ENCODE measurements around the gene PLA2G5.
"Not testable (repeated sequence)": the region's sequence is repeated elsewhere in the genome, so short reads cannot be mapped to it uniquely, and the experiment has no call there.

Gene PLA2G5

GRCh38 chr1:20059847-20060246, 10.1 kb upstream of the PLA2G5 start:
- DNase-seq: peak in 1 of 2 donors; percentile 39
- no peak for TF ChIP-seq CTCF (IDR thresholded peaks at IDR 0.05)
- H3K27ac ChIP-seq: no peak overlapping the region

GRCh38 chr1:20060791-20061190, 9.2 kb upstream of the PLA2G5 start:
- H3K36me3 ChIP-seq; intact Hi-C loops (cut with DNase I; ENCODE audit: low total_unique reads); H3K27me3 ChIP-seq; H3K4me3 ChIP-seq; DNase-seq; H3K27ac ChIP-seq; H3K9me3 ChIP-seq; H3K4me1 ChIP-seq: not testable (repeated sequence)

More at GRCh38 chr1:20059847-20060246, 10.1 kb upstream of the PLA2G5 start:
- intact Hi-C loops (cut with DNase I; ENCODE audit: low total_unique reads): no loop called here
- Histone ChIP-seq H3K9me3 (no peaks in the 10 kb centered on the region), H3K4me1 (no peaks in the 10 kb centered on the region), H3K27me3 (peaks cover 0 to 5% of the 10 kb centered on the region in 2 donors), H3K4me3 (no peak overlapping the region), H3K36me3 (no peaks in the 10 kb centered on the region)

GRCh38 chr1:20061866-20062265, 8.1 kb upstream of the PLA2G5 start:
- no peaks in the 10 kb centered on the region for H3K27me3 ChIP-seq
- intact Hi-C loops (cut with DNase I; ENCODE audit: low total_unique reads): no loop called here

GRCh38 chr1:20063861-20064292, 6.1 kb upstream of the PLA2G5 start:
- peaks cover 0 to 2% (median 0%) of the 10 kb centered on the region in 4 donors for H3K4me1 ChIP-seq
- no peak for TF ChIP-seq CTCF (IDR thresholded peaks at IDR 0.05)
- no peaks in the 10 kb centered on the region for H3K27me3 ChIP-seq
- intact Hi-C loops (cut with DNase I; ENCODE audit: low total_unique reads): no loop called here
- no peaks in the 10 kb centered on the region for H3K36me3 ChIP-seq
- no peak overlapping the region for H3K4me3 ChIP-seq
- no peak overlapping the region for H3K27ac ChIP-seq
- H3K9me3 ChIP-seq: no peaks in the 10 kb centered on the region
- DNase-seq: no peak

More at GRCh38 chr1:20061866-20062265, 8.1 kb upstream of the PLA2G5 start:
- no peak overlapping the region for H3K27ac ChIP-seq
- H3K9me3 ChIP-seq: no peaks in the 10 kb centered on the region
- DNase-seq: no peak
- no peak overlapping the region for H3K4me3 ChIP-seq
- TF ChIP-seq CTCF (IDR thresholded peaks at IDR 0.05): no peak
- no peaks in the 10 kb centered on the region for H3K36me3 ChIP-seq
- H3K4me1 ChIP-seq: no peaks in the 10 kb centered on the region

- H3K4me1 ChIP-seq: peaks cover 0 to 16% (median 6%) of the 10 kb centered on the region in 4 donors
- no peaks in the 10 kb centered on the region for H3K9me3 ChIP-seq
- DNase-seq: no peak
- H3K27me3 ChIP-seq: no peaks in the 10 kb centered on the region
- no peak overlapping the region for H3K4me3 ChIP-seq
- no peaks in the 10 kb centered on the region for H3K36me3 ChIP-seq
- no peak overlapping the region for H3K27ac ChIP-seq
- TF ChIP-seq CTCF (IDR thresholded peaks at IDR 0.05): no peak
- intact Hi-C loops (cut with DNase I; ENCODE audit: low total_unique reads): no loop called here
Measured at GRCh38 chr1:20068722-20069121, 1.3 kb upstream of the PLA2G5 start.

GRCh38 chr1:20070357-20070756, 363 bp downstream of the PLA2G5 start:
- Histone ChIP-seq H3K27ac (peak overlapping the region; percentile 49 to 66), H3K4me3 (peak overlapping the region; percentile 44 to 51), H3K36me3 (no peaks in the 10 kb centered on the region), H3K27me3 (no peaks in the 10 kb centered on the region), H3K9me3 (no peaks in the 10 kb centered on the region), H3K4me1 (peaks cover 0 to 28% (median 6%) of the 10 kb centered on the region in 4 donors)
- no peak for TF ChIP-seq CTCF (IDR thresholded peaks at IDR 0.05)
- intact Hi-C loops (cut with DNase I; ENCODE audit: low total_unique reads): no loop called here
- no peak for DNase-seq
